Upper lobe of left lung (tissue), 6 donors: ENCODE results near the gene FARP1. TPM values are rescaled to one million over a fixed set of nuclear protein-coding genes. Genes with fewer than 3 reads are reported as not detected.
A peak's percentile ranks its signal among the peaks of the same experiment; 100 is the strongest.

ENCODE experiments used
- ATAC-seq, 2 donors: fragments of 200-7000 bp; cut with Tn5 transposase; one replicate each; pipeline ENCODE4 v1.9.1; 2022; ENCODE audit warnings: mild to moderate bottlenecking in 2 of 2, moderate library complexity in 2 of 2; ENCODE audit not compliant: low FRiP score in 2 of 2
- DNase-seq, 2 donors: peaks; one replicate each; pipeline ENCODE4 v3.0.0-alpha.2; 2019 to 2020
- H3K27ac ChIP-seq, 4 donors: fragments of 200-600 bp; sonication (generic); one replicate each; pipeline ENCODE4 v1.5.1; 2016 to 2019
- H3K27me3 ChIP-seq, 4 donors: fragments of 200-600 bp; sonication (generic); one replicate each; pipeline ENCODE4 v1.5.1; 2017 to 2019
- H3K36me3 ChIP-seq, 4 donors: fragments of 200-600 bp; sonication (generic); one replicate each; pipeline ENCODE4 v1.5.1; 2016 to 2019
- H3K4me1 ChIP-seq, 4 donors: fragments of 200-600 bp; sonication (generic); one replicate each; pipeline ENCODE4 v1.5.1; 2018 to 2019
- H3K4me3 ChIP-seq, 4 donors: fragments of 200-600 bp; sonication (generic); one replicate each; pipeline ENCODE4 v1.5.1; 2017 to 2019; ENCODE audit warnings: mild to moderate bottlenecking in 2 of 4, moderate library complexity in 1 of 4
- H3K9me3 ChIP-seq, 4 donors: fragments of 200-600 bp; sonication (generic); one replicate each; pipeline ENCODE4 v1.5.1; 2018 to 2019
- CTCF ChIP-seq, 6 experiments: fragments of 450-650 bp in 4 of 6; fragments of 200-600 bp in 2 of 6; sonication (generic) in 2 of 6; IDR thresholded peaks; one replicate each; pipeline ENCODE4 v1.5.1; 2016 to 2019; ENCODE audit warnings: antibody characterized with exemption in 6 of 6
- EP300 ChIP-seq, 4 donors: sonication (generic); formaldehyde crosslinking; IDR thresholded peaks; one replicate each; pipeline ENCODE4 v1.5.1; 2017; ENCODE audit warnings: antibody characterized with exemption in 4 of 4, control low read depth in 2 of 4
- POLR2A ChIP-seq, 4 donors: fragments of 450-650 bp; IDR thresholded peaks; one replicate each; pipeline ENCODE4 v1.5.1; 2016 to 2017; ENCODE audit warnings: antibody characterized with exemption in 4 of 4, mild to moderate bottlenecking in 2 of 4
- POLR2AphosphoS5 ChIP-seq, 2 donors: sonication (generic); formaldehyde crosslinking; IDR thresholded peaks; one replicate each; pipeline ENCODE4 v1.5.1; 2017; ENCODE audit warnings: antibody characterized with exemption in 2 of 2
- WGBS, 2 donors: methylation state at CpG; one replicate each; pipeline ENCODE4 v1.1.5; 2017 to 2018; 5-methylcytosine and 5-hydroxymethylcytosine counted together
- total RNA-seq, 6 donors: library from RNA; depleted of rRNA in 4 of 6; stranded (reverse); fragments of >200 nt in 4 of 6; gene quantifications; one replicate each; pipeline versions ENCODE4 v1.1.0 to v1.2.1, GENCODE V29; 2016 to 2021
- donor health status: DM: no; HTN: no; CAD: no; lungs with moderate emphysema.
- donor health status: DM: no; HTN: yes; CAD: no; lungs with severe emphysema.

FARP1 gene
- total RNA-seq, 6 donors from 2014 or later = 65.7 to 111 (median 91.8) TPM

- DNase-seq (no peak), ATAC-seq (no peak)
- H3K4me3 ChIP-seq = no peak overlapping the region
- no peaks in the 10 kb centered on the region for H3K4me1 ChIP-seq
- H3K36me3 ChIP-seq = no peaks in the 10 kb centered on the region
- no peaks in the 10 kb centered on the region for H3K9me3 ChIP-seq
- H3K27me3 ChIP-seq = no peaks in the 10 kb centered on the region
- H3K27ac ChIP-seq = no peak overlapping the region
- TF ChIP-seq CTCF (IDR thresholded peaks at IDR 0.05) = no peak
- TF ChIP-seq POLR2A (IDR thresholded peaks at IDR 0.05) = no peak
- TF ChIP-seq EP300 (IDR thresholded peaks at IDR 0.05) = no peak
- TF ChIP-seq POLR2AphosphoS5 (IDR thresholded peaks at IDR 0.05) = no peak
Observed at GRCh38 chr13:98243929-98244272, 101.0 kb downstream of the FARP1 start.

- no peak overlapping the region for H3K4me3 ChIP-seq
- H3K9me3 ChIP-seq = no peaks in the 10 kb centered on the region
- H3K27me3 ChIP-seq = no peaks in the 10 kb centered on the region
- no peaks in the 10 kb centered on the region for H3K4me1 ChIP-seq
- TF ChIP-seq POLR2A (IDR thresholded peaks at IDR 0.05) = no peak
- no peak for TF ChIP-seq POLR2AphosphoS5 (IDR thresholded peaks at IDR 0.05)
- TF ChIP-seq CTCF (IDR thresholded peaks at IDR 0.05) = no peak
- TF ChIP-seq EP300 (IDR thresholded peaks at IDR 0.05) = no peak
- no peak for ATAC-seq
- no peak overlapping the region for H3K27ac ChIP-seq
- WGBS, 2 donors = 74 to 75% methylated on average over 11 of the region's 11 CpGs
- no peaks in the 10 kb centered on the region for H3K36me3 ChIP-seq
- no peak for DNase-seq
Observed at GRCh38 chr13:98246538-98247172, 103.8 kb downstream of the FARP1 start.

GRCh38 chr13:98251708-98252107 is 108.8 kb downstream of the FARP1 start:
- Histone ChIP-seq H3K27me3 (no peaks in the 10 kb centered on the region), H3K27ac (no peak overlapping the region), H3K4me1 (peaks cover 0 to 24% (median 12%) of the 10 kb centered on the region in 4 donors), H3K4me3 (no peak overlapping the region), H3K9me3 (no peaks in the 10 kb centered on the region), H3K36me3 (no peaks in the 10 kb centered on the region)
- ATAC-seq (no peak), DNase-seq (no peak)
- 90 to 96% methylated on average over 7 of the region's 7 CpGs for WGBS, 2 donors
- TF ChIP-seq POLR2AphosphoS5 (IDR thresholded peaks at IDR 0.05) (no peak), EP300 (IDR thresholded peaks at IDR 0.05) (no peak), CTCF (IDR thresholded peaks at IDR 0.05) (no peak), POLR2A (IDR thresholded peaks at IDR 0.05) (no peak)

GRCh38 chr13:98252931-98253470 is 110.1 kb downstream of the FARP1 start:
- WGBS, 2 donors = 50 to 53% methylated on average over 7 of the region's 7 CpGs
- no peaks in the 10 kb centered on the region for H3K36me3 ChIP-seq
- no peaks in the 10 kb centered on the region for H3K27me3 ChIP-seq
- no peak for TF ChIP-seq CTCF (IDR thresholded peaks at IDR 0.05)
- no peak for TF ChIP-seq POLR2A (IDR thresholded peaks at IDR 0.05)
- TF ChIP-seq POLR2AphosphoS5 (IDR thresholded peaks at IDR 0.05) = no peak
- no peak for TF ChIP-seq EP300 (IDR thresholded peaks at IDR 0.05)
- no peaks in the 10 kb centered on the region for H3K9me3 ChIP-seq
- H3K27ac ChIP-seq = peak overlapping the region in 2 of 4 donors; percentile 47 to 73
- ATAC-seq (peak; percentile 66 to 91), DNase-seq (no peak)
- H3K4me3 ChIP-seq = no peak overlapping the region
- H3K4me1 ChIP-seq = peaks cover 0 to 24% (median 12%) of the 10 kb centered on the region in 4 donors

GRCh38 chr13:98253526-98253925 is 110.6 kb downstream of the FARP1 start:
- Histone ChIP-seq H3K36me3 (no peaks in the 10 kb centered on the region), H3K4me1 (peaks cover 0 to 24% (median 12%) of the 10 kb centered on the region in 4 donors), H3K27ac (peak overlapping the region in 2 of 4 donors; percentile 47 to 73), H3K9me3 (no peaks in the 10 kb centered on the region), H3K27me3 (no peaks in the 10 kb centered on the region), H3K4me3 (no peak overlapping the region)
- DNase-seq (no peak), ATAC-seq (no peak)
- TF ChIP-seq POLR2AphosphoS5 (IDR thresholded peaks at IDR 0.05) (no peak), CTCF (IDR thresholded peaks at IDR 0.05) (no peak), POLR2A (IDR thresholded peaks at IDR 0.05) (no peak), EP300 (IDR thresholded peaks at IDR 0.05) (no peak)
- WGBS, 2 donors = 51 to 57% methylated on average over 7 of the region's 7 CpGs
